Stomach (tissue), 9 donors: Measurements from ENCODE around the gene HSD17B2. TPM values are rescaled to one million over a fixed set of nuclear protein-coding genes. Genes with fewer than 3 reads are reported as not detected.
A peak's percentile ranks its signal among the peaks of the same experiment; 100 is the strongest.

Source experiments
- DNase-seq, 2 donors: peaks; one replicate each; pipeline versions ENCODE4 v3.0.0 to v3.0.0-alpha.2; 2013 to 2019
- H3K27ac ChIP-seq, 5 donors: fragments of 200-600 bp in 4 of 5; sonication (generic) in 4 of 5; one replicate each; pipeline ENCODE4 v1.5.1; 2013 to 2019; ENCODE audit warnings: mild to moderate bottlenecking in 1 of 5, moderate library complexity in 1 of 5
- H3K27me3 ChIP-seq, 3 donors: fragments of 200-600 bp; sonication (generic); one replicate each; pipeline ENCODE4 v1.5.1; 2017 to 2019; ENCODE audit warnings: mixed run types in 1 of 3
- H3K36me3 ChIP-seq, 4 donors: fragments of 200-600 bp; sonication (generic); 1 replicate in 3 of 4; 2 replicates in 1 of 4; pipeline ENCODE4 v1.5.1; 2016 to 2019
- H3K4me1 ChIP-seq, 4 donors: fragments of 200-600 bp; sonication (generic); one replicate each; pipeline ENCODE4 v1.5.1; 2016 to 2019
- H3K4me3 ChIP-seq, 4 donors: fragments of 200-600 bp; sonication (generic) in 3 of 4; one replicate each; pipeline ENCODE4 v1.5.1; 2016 to 2019; ENCODE audit warnings: mild to moderate bottlenecking in 1 of 4
- H3K9me3 ChIP-seq, 4 donors: fragments of 200-600 bp; sonication (generic); one replicate each; pipeline ENCODE4 v1.5.1; 2016 to 2019
- CTCF ChIP-seq, 7 experiments: fragments of 450-650 bp in 4 of 7; fragments of 200-600 bp in 3 of 7; sonication (generic) in 3 of 7; IDR thresholded peaks; one replicate each; pipeline ENCODE4 v1.5.1; 2016 to 2019; ENCODE audit warnings: antibody characterized with exemption in 7 of 7, control low read depth in 2 of 7, mild to moderate bottlenecking in 1 of 7
- EP300 ChIP-seq: sonication (generic); formaldehyde crosslinking; IDR thresholded peaks from one replicate; pipeline ENCODE4 v1.6.1; 2017; ENCODE audit warnings: antibody characterized with exemption
- POLR2A ChIP-seq, 4 donors: fragments of 450-650 bp; IDR thresholded peaks; one replicate each; pipeline ENCODE4 v1.6.1; 2016; ENCODE audit warnings: antibody characterized with exemption in 4 of 4, control low read depth in 2 of 4, mild to moderate bottlenecking in 1 of 4, moderate library complexity in 1 of 4
- POLR2AphosphoS5 ChIP-seq, 3 donors: sonication (generic); formaldehyde crosslinking; IDR thresholded peaks; one replicate each; pipeline ENCODE4 v1.6.1; 2016; ENCODE audit warnings: antibody characterized with exemption in 3 of 3
- WGBS, 5 donors: extraction: QIAGEN DNeasy Blood & Tissue Kit in 3 of 5; methylation state at CpG; one replicate each; pipeline versions ENCODE4 v1.1.5 to v1.1.7; 2013 to 2018; 5-methylcytosine and 5-hydroxymethylcytosine counted together
- intact Hi-C: fragments of 100-400 bp; cut with DNase I; formaldehyde crosslinking; loops from one replicate; pipeline ENCODE4 v1.15.1; 2023; ENCODE audit warnings: low total_unique reads
- polyA plus RNA-seq, 3 donors: library from polyadenylated mRNA; stranded (reverse); fragments of 200-250 nt; gene quantifications; one replicate each; pipeline ENCODE4 v1.2.3, GENCODE V29; 2013
- total RNA-seq, 5 donors: library from RNA; depleted of rRNA; stranded (reverse); fragments of >200 nt; gene quantifications; one replicate each; pipeline versions ENCODE4 v1.1.0 to v1.2.3, GENCODE V29; 2014 to 2016
- donor health status: healthy with polysubstance abuse.
- donor health status: Bipolar disorder and iron deficiency.
- donor health status: healthy.

The HSD17B2 gene
- total and polyA plus RNA-seq, 8 donors: 6.6 to 25.7 (median 15.2) TPM; not detected in 1

GRCh38 chr16:82071421-82071820, 36.4 kb downstream of the HSD17B2 start:
- Histone ChIP-seq H3K9me3 (no peaks in the 10 kb centered on the region), H3K4me3 (no peak overlapping the region), H3K27ac (no peak overlapping the region), H3K27me3 (no peaks in the 10 kb centered on the region), H3K36me3 (no peaks in the 10 kb centered on the region), H3K4me1 (peaks cover 0 to 19% (median 4%) of the 10 kb centered on the region in 4 donors)
- WGBS, 5 donors: 75 to 87% (median 81%) methylated on average over 4 of the region's 4 CpGs
- TF ChIP-seq CTCF (IDR thresholded peaks at IDR 0.05) (no peak), EP300 (no peak), POLR2A (IDR thresholded peaks at IDR 0.05) (no peak), POLR2AphosphoS5 (IDR thresholded peaks at IDR 0.05) (no peak)
- DNase-seq: no peak
- intact Hi-C loops: no loop called here

- no peaks in the 10 kb centered on the region for H3K36me3 ChIP-seq
- peak overlapping the region in 1 of 5 donors; percentile 3 for H3K27ac ChIP-seq
- TF ChIP-seq POLR2A (IDR thresholded peaks at IDR 0.05): no peak
- no peak for TF ChIP-seq POLR2AphosphoS5 (IDR thresholded peaks at IDR 0.05)
- no peak for TF ChIP-seq CTCF (IDR thresholded peaks at IDR 0.05)
- TF ChIP-seq EP300: no peak
- DNase-seq: no peak
- H3K4me3 ChIP-seq: no peak overlapping the region
- peaks cover 0 to 4% (median 3%) of the 10 kb centered on the region in 4 donors for H3K9me3 ChIP-seq
- peaks cover 0 to 19% (median 4%) of the 10 kb centered on the region in 4 donors for H3K4me1 ChIP-seq
- intact Hi-C loops: no loop called here
- WGBS, 5 donors: 18 to 30% (median 21%) methylated on average over 1 of the region's 1 CpG
- H3K27me3 ChIP-seq: no peaks in the 10 kb centered on the region
Measured at GRCh38 chr16:82072313-82072712, 37.3 kb downstream of the HSD17B2 start.

GRCh38 chr16:82074019-82074558, 39.0 kb downstream of the HSD17B2 start:
- H3K4me3 ChIP-seq: no peak overlapping the region
- H3K4me1 ChIP-seq: peaks cover 0 to 19% (median 4%) of the 10 kb centered on the region in 4 donors
- no peak overlapping the region for H3K27ac ChIP-seq
- intact Hi-C loops: no loop called here
- TF ChIP-seq POLR2AphosphoS5 (IDR thresholded peaks at IDR 0.05): no peak
- TF ChIP-seq POLR2A (IDR thresholded peaks at IDR 0.05): no peak
- TF ChIP-seq EP300: no peak
- no peak for TF ChIP-seq CTCF (IDR thresholded peaks at IDR 0.05)
- WGBS, 5 donors: 78 to 93% (median 81%) methylated on average over 4 of the region's 4 CpGs
- no peaks in the 10 kb centered on the region for H3K36me3 ChIP-seq
- DNase-seq: no peak
- H3K27me3 ChIP-seq: no peaks in the 10 kb centered on the region
- peaks cover 0 to 7% (median 4%) of the 10 kb centered on the region in 4 donors for H3K9me3 ChIP-seq

- H3K27ac ChIP-seq: no peak overlapping the region
- no peak for DNase-seq
- H3K9me3 ChIP-seq: peaks cover 0 to 7% (median 4%) of the 10 kb centered on the region in 4 donors
- no peaks in the 10 kb centered on the region for H3K27me3 ChIP-seq
- TF ChIP-seq POLR2A (IDR thresholded peaks at IDR 0.05) (no peak), CTCF (IDR thresholded peaks at IDR 0.05) (no peak), POLR2AphosphoS5 (IDR thresholded peaks at IDR 0.05) (no peak), EP300 (no peak)
- intact Hi-C loops: no loop called here
- no peak overlapping the region for H3K4me3 ChIP-seq
- 90 to 95% (median 91%) methylated on average over 1 of the region's 1 CpG for WGBS, 5 donors
- peaks cover 0 to 4% (median 0%) of the 10 kb centered on the region in 4 donors for H3K4me1 ChIP-seq
- no peaks in the 10 kb centered on the region for H3K36me3 ChIP-seq
Measured at GRCh38 chr16:82078125-82078524, 43.1 kb downstream of the HSD17B2 start.
